Activated T-cell treated with anti-CD3 and anti-CD28 coated beads for 4 hours (primary cell): ENCODE data around the gene GALNT5.

ENCODE experiments used
- DNase-seq: peaks from one replicate; pipeline ENCODE4 v3.0.0-alpha.2; 2020

GALNT5 gene

GRCh38 chr2:157292853-157293252 is 35.3 kb downstream of the GALNT5 start:
- DNase-seq: no peak

GRCh38 chr2:157296490-157296889 is 39.0 kb downstream of the GALNT5 start:
- DNase-seq: no peak

- no peak for DNase-seq
Observed at GRCh38 chr2:157296958-157297357, 39.5 kb downstream of the GALNT5 start.

GRCh38 chr2:157301307-157301706 is 43.8 kb downstream of the GALNT5 start:
- DNase-seq: no peak

GRCh38 chr2:157302492-157303099 is 45.1 kb downstream of the GALNT5 start:
- DNase-seq: no peak

GRCh38 chr2:157303612-157304011 is 46.1 kb downstream of the GALNT5 start:
- DNase-seq: no peak

GRCh38 chr2:157304811-157305722 is 47.6 kb downstream of the GALNT5 start:
- DNase-seq: no peak

- no peak for DNase-seq
Observed at GRCh38 chr2:157305723-157306110, 48.2 kb downstream of the GALNT5 start.

- no peak for DNase-seq
Observed at GRCh38 chr2:157307021-157307420, 49.5 kb downstream of the GALNT5 start.

- DNase-seq: no peak
Observed at GRCh38 chr2:157309878-157310277, 52.4 kb downstream of the GALNT5 start.

GRCh38 chr2:157311706-157312105 is 54.2 kb downstream of the GALNT5 start:
- DNase-seq: no peak

- no peak for DNase-seq
Observed at GRCh38 chr2:157312866-157313486, 55.5 kb downstream of the GALNT5 start.

GRCh38 chr2:157315901-157316300 is 58.4 kb downstream of the GALNT5 start:
- DNase-seq: no peak

GRCh38 chr2:157318884-157319283 is 61.4 kb downstream of the GALNT5 start:
- no peak for DNase-seq

GRCh38 chr2:157319795-157320194 is 62.3 kb downstream of the GALNT5 start:
- no peak for DNase-seq

GRCh38 chr2:157320409-157320808 is 62.9 kb downstream of the GALNT5 start:
- no peak for DNase-seq

- no peak for DNase-seq
Observed at GRCh38 chr2:157321466-157321865, 64.0 kb downstream of the GALNT5 start.

GRCh38 chr2:157322432-157322831 is 64.9 kb downstream of the GALNT5 start:
- no peak for DNase-seq

- no peak for DNase-seq
Observed at GRCh38 chr2:157324331-157324843, 66.9 kb downstream of the GALNT5 start.

GRCh38 chr2:157325786-157326185 is 68.3 kb downstream of the GALNT5 start, which contains the start of gene ERMN:
TSS of gene ERMN (minus strand) at chr2:157325824. CDS start at chr2:157325642, 182 bp downstream.
- no peak for DNase-seq

GRCh38 chr2:157326698-157327097 is 69.2 kb downstream of the GALNT5 start:
- no peak for DNase-seq

- DNase-seq: no peak
Observed at GRCh38 chr2:157327200-157327599, 69.7 kb downstream of the GALNT5 start.
